WTC11 (cell line): Measurements from ENCODE around the gene GNAL. TPM values are rescaled to one million over a fixed set of nuclear protein-coding genes. Genes with fewer than 3 reads are reported as not detected.

Source experiments
- ATAC-seq: fragments of 200-7000 bp; cut with Tn5 transposase; 2 replicates; pipeline ENCODE4 v1.10.0; 2021; ENCODE audit warnings: mild to moderate bottlenecking, moderate library complexity
- CTCF ChIA-PET: fragments of 300-600 bp; sonication (Branson Sonifier 250); formaldehyde crosslinking; loops from one replicate; lab custom pipeline; 2021; ENCODE audit warnings: antibody characterized with exemption; lab: Charles Lee
- POLR2A ChIA-PET: fragments of 350-600 bp; sonication (Branson Sonifier 250); formaldehyde crosslinking; loops from one replicate; lab custom pipeline; 2021; ENCODE audit warnings: antibody characterized with exemption; lab: Charles Lee
- DNase-seq: peaks from one replicate; pipeline ENCODE4 v3.0.0; 2021; ENCODE audit warnings: low spot score
- H3K27ac Mint-ChIP-seq: 2 replicates; pipeline ENCODE4 v1.8.0; 2021; ENCODE audit warnings: mixed read lengths
- H3K27me3 Mint-ChIP-seq: 2 replicates; pipeline ENCODE4 v1.8.0; 2021; ENCODE audit warnings: low read depth, mild to moderate bottlenecking, moderate library complexity, mixed read lengths
- H3K36me3 Mint-ChIP-seq: 2 replicates; pipeline ENCODE4 v1.8.0; 2021; ENCODE audit warnings: mixed read lengths
- H3K4me1 Mint-ChIP-seq: 2 replicates; pipeline ENCODE4 v1.8.0; 2022; ENCODE audit warnings: mixed read lengths
- H3K4me3 Mint-ChIP-seq: 2 replicates; pipeline ENCODE4 v1.8.0; 2021; ENCODE audit warnings: mild to moderate bottlenecking, moderate library complexity, mixed read lengths
- H3K9me3 Mint-ChIP-seq: 2 replicates; pipeline ENCODE4 v1.8.0; 2021; ENCODE audit warnings: mixed read lengths
- CBFB ChIP-seq: sonication (generic); formaldehyde crosslinking; IDR thresholded peaks from 2 replicates; pipeline ENCODE4 v1.8.1; 2022; ENCODE audit warnings: mild to moderate bottlenecking, low read depth, missing genetic modification reagents
- ESRRA ChIP-seq: sonication (generic); formaldehyde crosslinking; IDR thresholded peaks from 2 replicates; pipeline ENCODE4 v1.8.1; 2022; ENCODE audit warnings: mild to moderate bottlenecking, missing genetic modification reagents, borderline replicate concordance
- ETV6 ChIP-seq: sonication (generic); formaldehyde crosslinking; IDR thresholded peaks from 2 replicates; pipeline ENCODE4 v1.8.1; 2022; ENCODE audit warnings: mild to moderate bottlenecking, missing genetic modification reagents
- FOXP1 ChIP-seq: sonication (generic); formaldehyde crosslinking; IDR thresholded peaks from 2 replicates; pipeline ENCODE4 v1.8.0; 2022; ENCODE audit warnings: missing genetic modification reagents, mild to moderate bottlenecking, moderate library complexity, borderline replicate concordance
- KAT7 ChIP-seq: sonication (generic); formaldehyde crosslinking; IDR thresholded peaks from 2 replicates; pipeline ENCODE4 v1.8.1; 2023; ENCODE audit warnings: missing genetic modification reagents, mild to moderate bottlenecking, borderline replicate concordance
- NFATC4 ChIP-seq: fragments of 250-450 bp; sonication (Bioruptor Pico); IDR thresholded peaks from 2 replicates; pipeline ENCODE4 v1.9.0; 2021; ENCODE audit warnings: mild to moderate bottlenecking
- NR2C2 ChIP-seq: sonication (generic); formaldehyde crosslinking; IDR thresholded peaks from 2 replicates; pipeline ENCODE4 v1.8.0; 2022; ENCODE audit warnings: mild to moderate bottlenecking, missing genetic modification reagents
- RORB ChIP-seq: fragments of 250-450 bp; sonication (Bioruptor Pico); IDR thresholded peaks from 2 replicates; pipeline ENCODE4 v1.9.0; 2021; ENCODE audit warnings: mild to moderate bottlenecking
- SMAD3 ChIP-seq: sonication (generic); formaldehyde crosslinking; IDR thresholded peaks from 2 replicates; pipeline ENCODE4 v1.8.0; 2022; ENCODE audit warnings: missing genetic modification reagents, mild to moderate bottlenecking, borderline replicate concordance
- SP1 ChIP-seq: sonication (generic); formaldehyde crosslinking; conservative IDR thresholded peaks from 2 replicates; pipeline ENCODE4 v1.8.1; 2022; ENCODE audit warnings: missing genetic modification reagents
- TCF7 ChIP-seq: sonication (generic); formaldehyde crosslinking; IDR thresholded peaks from 2 replicates; pipeline ENCODE4 v1.8.0; 2022; ENCODE audit warnings: mild to moderate bottlenecking, low read depth, missing genetic modification reagents, moderate library complexity
- TEAD1 ChIP-seq: sonication (generic); formaldehyde crosslinking; IDR thresholded peaks from 2 replicates; pipeline ENCODE4 v1.8.0; 2022; ENCODE audit warnings: mild to moderate bottlenecking, missing genetic modification reagents
- TP53 ChIP-seq: sonication (generic); formaldehyde crosslinking; IDR thresholded peaks from 2 replicates; pipeline ENCODE4 v1.8.1; 2023; ENCODE audit warnings: mild to moderate bottlenecking, missing genetic modification reagents
- ZNF263 ChIP-seq: sonication (generic); formaldehyde crosslinking; IDR thresholded peaks from 2 replicates; pipeline ENCODE4 v1.8.1; 2022; ENCODE audit warnings: low read depth, mild to moderate bottlenecking, moderate library complexity, missing genetic modification reagents
- ZNF416 ChIP-seq: fragments of 250-450 bp; sonication (Bioruptor Pico); IDR thresholded peaks from 2 replicates; pipeline ENCODE4 v1.9.0; 2021; ENCODE audit warnings: mild to moderate bottlenecking, inconsistent platforms
- total RNA-seq: library from RNA; stranded (reverse); gene quantifications from 3 replicates; pipeline ENCODE4 v1.2.3, GENCODE V29; 2021
- TF ChIP-seq, protein P1 (sequence below): fragments of 250-450 bp; sonication (Bioruptor Pico); conservative IDR thresholded peaks from 2 replicates; pipeline ENCODE4 v1.9.0; 2021; ENCODE audit warnings: mild to moderate bottlenecking
- TF ChIP-seq, protein P2 (sequence below): sonication (generic); formaldehyde crosslinking; IDR thresholded peaks from 2 replicates; pipeline ENCODE4 v1.8.0; 2023; ENCODE audit warnings: missing genetic modification reagents, mild to moderate bottlenecking, borderline replicate concordance
- TF ChIP-seq, protein P3 (sequence below): sonication (generic); formaldehyde crosslinking; IDR thresholded peaks from 2 replicates; pipeline ENCODE4 v1.8.1; 2022; ENCODE audit warnings: mild to moderate bottlenecking, moderate library complexity, missing genetic modification reagents
- TF ChIP-seq, protein P4 (sequence below): sonication (generic); formaldehyde crosslinking; IDR thresholded peaks from 2 replicates; pipeline ENCODE4 v1.8.1; 2023; ENCODE audit warnings: mild to moderate bottlenecking, missing genetic modification reagents, moderate library complexity
- TF ChIP-seq, protein P5 (sequence below): sonication (generic); formaldehyde crosslinking; IDR thresholded peaks from 2 replicates; pipeline ENCODE4 v1.8.0; 2022; ENCODE audit warnings: mild to moderate bottlenecking, missing genetic modification reagents

GNAL gene
- total RNA-seq, 1 experiment from 2014 or later: 22.3 TPM

DNA sequence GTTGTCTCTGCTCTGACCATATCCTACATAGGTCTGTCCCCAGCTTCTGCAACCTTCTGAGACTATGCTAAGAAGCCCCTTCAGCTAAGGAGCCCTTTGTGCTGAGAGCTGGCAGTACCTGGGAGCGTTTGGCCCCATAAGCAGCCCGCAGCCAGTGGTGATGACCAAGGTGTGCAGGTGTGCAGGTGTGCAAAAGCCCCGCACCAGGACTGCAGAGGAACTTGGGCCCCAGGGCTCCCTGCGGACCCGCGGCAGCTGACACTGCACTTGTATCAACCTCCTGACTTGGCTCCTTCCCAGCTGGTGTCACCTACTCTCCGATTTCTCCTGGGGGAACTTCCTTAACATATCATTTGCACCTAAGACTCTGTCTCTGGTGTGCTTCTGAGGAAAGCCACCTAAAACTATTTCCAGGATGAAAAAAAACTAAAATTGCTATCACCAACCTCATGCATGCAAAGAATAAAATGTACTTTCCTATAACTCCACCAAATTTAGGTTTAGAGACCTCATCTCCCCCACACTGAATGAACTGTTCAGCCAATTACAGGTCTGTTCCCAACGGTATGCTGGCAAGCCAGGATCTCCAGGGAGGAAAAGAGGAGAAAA lies 16.1 kb upstream of the GNAL start (continued):
- TF ChIP-seq, protein P1, sequence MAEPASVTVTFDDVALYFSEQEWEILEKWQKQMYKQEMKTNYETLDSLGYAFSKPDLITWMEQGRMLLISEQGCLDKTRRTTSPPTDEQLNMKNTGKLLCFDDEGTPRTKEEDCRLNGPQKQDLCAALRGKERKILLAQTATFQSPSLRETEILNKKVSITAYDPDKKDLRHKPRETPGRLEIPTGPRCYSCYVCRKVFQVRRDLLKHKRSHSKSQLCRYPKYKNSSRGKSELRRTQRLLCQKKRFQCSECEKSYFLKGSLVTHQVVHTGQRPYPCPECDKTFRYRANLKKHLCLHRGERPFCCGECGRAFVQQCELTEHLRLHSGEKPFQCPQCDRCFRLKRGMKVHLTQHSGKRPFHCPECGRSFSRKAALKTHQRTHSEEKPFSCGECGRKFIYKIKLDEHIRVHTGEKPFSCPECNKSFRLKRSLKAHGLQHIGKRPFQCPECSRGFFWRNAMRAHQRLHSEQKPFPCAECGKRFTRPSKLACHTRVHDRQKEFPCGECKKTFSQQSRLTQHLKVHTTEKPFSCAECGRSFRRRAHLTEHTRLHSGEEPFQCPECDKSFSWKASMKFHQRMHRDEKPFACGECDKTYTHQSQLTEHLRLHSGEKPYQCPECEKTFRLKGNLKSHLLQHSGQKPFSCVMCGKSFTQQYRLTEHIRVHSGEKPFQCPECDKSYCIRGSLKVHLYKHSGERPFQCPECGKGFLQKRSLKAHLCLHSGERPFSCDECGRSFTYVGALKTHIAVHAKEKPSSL: no peak
- TF ChIP-seq, protein P2, sequence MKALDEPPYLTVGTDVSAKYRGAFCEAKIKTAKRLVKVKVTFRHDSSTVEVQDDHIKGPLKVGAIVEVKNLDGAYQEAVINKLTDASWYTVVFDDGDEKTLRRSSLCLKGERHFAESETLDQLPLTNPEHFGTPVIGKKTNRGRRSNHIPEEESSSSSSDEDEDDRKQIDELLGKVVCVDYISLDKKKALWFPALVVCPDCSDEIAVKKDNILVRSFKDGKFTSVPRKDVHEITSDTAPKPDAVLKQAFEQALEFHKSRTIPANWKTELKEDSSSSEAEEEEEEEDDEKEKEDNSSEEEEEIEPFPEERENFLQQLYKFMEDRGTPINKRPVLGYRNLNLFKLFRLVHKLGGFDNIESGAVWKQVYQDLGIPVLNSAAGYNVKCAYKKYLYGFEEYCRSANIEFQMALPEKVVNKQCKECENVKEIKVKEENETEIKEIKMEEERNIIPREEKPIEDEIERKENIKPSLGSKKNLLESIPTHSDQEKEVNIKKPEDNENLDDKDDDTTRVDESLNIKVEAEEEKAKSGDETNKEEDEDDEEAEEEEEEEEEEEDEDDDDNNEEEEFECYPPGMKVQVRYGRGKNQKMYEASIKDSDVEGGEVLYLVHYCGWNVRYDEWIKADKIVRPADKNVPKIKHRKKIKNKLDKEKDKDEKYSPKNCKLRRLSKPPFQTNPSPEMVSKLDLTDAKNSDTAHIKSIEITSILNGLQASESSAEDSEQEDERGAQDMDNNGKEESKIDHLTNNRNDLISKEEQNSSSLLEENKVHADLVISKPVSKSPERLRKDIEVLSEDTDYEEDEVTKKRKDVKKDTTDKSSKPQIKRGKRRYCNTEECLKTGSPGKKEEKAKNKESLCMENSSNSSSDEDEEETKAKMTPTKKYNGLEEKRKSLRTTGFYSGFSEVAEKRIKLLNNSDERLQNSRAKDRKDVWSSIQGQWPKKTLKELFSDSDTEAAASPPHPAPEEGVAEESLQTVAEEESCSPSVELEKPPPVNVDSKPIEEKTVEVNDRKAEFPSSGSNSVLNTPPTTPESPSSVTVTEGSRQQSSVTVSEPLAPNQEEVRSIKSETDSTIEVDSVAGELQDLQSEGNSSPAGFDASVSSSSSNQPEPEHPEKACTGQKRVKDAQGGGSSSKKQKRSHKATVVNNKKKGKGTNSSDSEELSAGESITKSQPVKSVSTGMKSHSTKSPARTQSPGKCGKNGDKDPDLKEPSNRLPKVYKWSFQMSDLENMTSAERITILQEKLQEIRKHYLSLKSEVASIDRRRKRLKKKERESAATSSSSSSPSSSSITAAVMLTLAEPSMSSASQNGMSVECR (CRISPR knock-in tag): no peak
- TF ChIP-seq ZNF416 (CRISPR knock-in tag): no peak
- TF ChIP-seq, protein P3, sequence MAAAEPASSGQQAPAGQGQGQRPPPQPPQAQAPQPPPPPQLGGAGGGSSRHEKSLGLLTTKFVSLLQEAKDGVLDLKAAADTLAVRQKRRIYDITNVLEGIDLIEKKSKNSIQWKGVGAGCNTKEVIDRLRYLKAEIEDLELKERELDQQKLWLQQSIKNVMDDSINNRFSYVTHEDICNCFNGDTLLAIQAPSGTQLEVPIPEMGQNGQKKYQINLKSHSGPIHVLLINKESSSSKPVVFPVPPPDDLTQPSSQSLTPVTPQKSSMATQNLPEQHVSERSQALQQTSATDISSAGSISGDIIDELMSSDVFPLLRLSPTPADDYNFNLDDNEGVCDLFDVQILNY: no peak
- TF ChIP-seq, protein P4, sequence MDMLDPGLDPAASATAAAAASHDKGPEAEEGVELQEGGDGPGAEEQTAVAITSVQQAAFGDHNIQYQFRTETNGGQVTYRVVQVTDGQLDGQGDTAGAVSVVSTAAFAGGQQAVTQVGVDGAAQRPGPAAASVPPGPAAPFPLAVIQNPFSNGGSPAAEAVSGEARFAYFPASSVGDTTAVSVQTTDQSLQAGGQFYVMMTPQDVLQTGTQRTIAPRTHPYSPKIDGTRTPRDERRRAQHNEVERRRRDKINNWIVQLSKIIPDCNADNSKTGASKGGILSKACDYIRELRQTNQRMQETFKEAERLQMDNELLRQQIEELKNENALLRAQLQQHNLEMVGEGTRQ (CRISPR knock-in tag): no peak
- TF ChIP-seq ZNF263 (CRISPR knock-in tag): no peak

DNA sequence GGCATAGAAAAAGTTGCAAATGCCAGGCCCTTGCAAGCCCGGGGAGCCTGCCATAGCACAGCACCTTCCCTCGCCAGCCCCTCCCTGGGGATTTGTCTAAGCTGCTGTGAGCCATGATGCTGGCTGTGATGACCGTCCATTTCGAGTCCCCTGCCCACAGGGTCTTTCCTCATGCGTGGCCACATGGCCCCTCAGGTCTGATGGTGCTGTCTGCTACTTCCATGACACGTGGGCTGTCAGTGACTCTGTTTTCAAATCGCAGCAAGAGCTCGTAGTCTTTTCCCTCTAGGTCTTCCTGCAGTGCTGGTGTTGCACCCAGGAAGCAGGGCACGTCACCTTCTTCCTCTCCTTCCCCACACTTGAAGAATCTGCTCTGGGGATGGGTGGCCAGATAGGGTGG lies 15.5 kb upstream of the GNAL start:
- H3K27me3 Mint-ChIP-seq: peaks cover 12% of the 10 kb centered on the region
- DNase-seq (no peak), ATAC-seq (no peak)
- TF ChIP-seq ETV6 (no peak), RORB (no peak), TP53 (CRISPR knock-in tag) (no peak), TEAD1 (CRISPR knock-in tag) (no peak), FOXP1 (no peak), ZNF416 (CRISPR knock-in tag) (no peak), ESRRA (CRISPR knock-in tag) (no peak), TCF7 (CRISPR knock-in tag) (no peak), NR2C2 (CRISPR knock-in tag) (no peak), KAT7 (CRISPR knock-in tag) (no peak), SMAD3 (no peak), NFATC4 (no peak), CBFB (CRISPR knock-in tag) (no peak), SP1 (no peak)
- TF ChIP-seq, protein P5, sequence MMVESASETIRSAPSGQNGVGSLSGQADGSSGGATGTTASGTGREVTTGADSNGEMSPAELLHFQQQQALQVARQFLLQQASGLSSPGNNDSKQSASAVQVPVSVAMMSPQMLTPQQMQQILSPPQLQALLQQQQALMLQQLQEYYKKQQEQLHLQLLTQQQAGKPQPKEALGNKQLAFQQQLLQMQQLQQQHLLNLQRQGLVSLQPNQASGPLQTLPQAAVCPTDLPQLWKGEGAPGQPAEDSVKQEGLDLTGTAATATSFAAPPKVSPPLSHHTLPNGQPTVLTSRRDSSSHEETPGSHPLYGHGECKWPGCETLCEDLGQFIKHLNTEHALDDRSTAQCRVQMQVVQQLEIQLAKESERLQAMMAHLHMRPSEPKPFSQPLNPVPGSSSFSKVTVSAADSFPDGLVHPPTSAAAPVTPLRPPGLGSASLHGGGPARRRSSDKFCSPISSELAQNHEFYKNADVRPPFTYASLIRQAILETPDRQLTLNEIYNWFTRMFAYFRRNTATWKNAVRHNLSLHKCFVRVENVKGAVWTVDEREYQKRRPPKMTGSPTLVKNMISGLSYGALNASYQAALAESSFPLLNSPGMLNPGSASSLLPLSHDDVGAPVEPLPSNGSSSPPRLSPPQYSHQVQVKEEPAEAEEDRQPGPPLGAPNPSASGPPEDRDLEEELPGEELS (CRISPR knock-in tag): no peak
- H3K9me3 Mint-ChIP-seq: no peaks in the 10 kb centered on the region
- no peak overlapping the region for H3K4me3 Mint-ChIP-seq
- no peak overlapping the region for H3K27ac Mint-ChIP-seq
- H3K4me1 Mint-ChIP-seq: peaks cover 18% of the 10 kb centered on the region
- ChIA-PET POLR2A (no interaction called here), CTCF (interaction anchor here (1.5 kb wide), 2 partner anchors 18 to 60 kb away, joined by 3 to 4 read pairs; no protein-coding TSS in a partner anchor)
- no peaks in the 10 kb centered on the region for H3K36me3 Mint-ChIP-seq
